ENCODE data around the gene PTPRO. TPM values are rescaled to one million over a fixed set of nuclear protein-coding genes. Genes with fewer than 3 reads are reported as not detected.

Gene PTPRO
- total RNA-seq = 0.21 and 0.23 TPM in 2 replicates

DNA sequence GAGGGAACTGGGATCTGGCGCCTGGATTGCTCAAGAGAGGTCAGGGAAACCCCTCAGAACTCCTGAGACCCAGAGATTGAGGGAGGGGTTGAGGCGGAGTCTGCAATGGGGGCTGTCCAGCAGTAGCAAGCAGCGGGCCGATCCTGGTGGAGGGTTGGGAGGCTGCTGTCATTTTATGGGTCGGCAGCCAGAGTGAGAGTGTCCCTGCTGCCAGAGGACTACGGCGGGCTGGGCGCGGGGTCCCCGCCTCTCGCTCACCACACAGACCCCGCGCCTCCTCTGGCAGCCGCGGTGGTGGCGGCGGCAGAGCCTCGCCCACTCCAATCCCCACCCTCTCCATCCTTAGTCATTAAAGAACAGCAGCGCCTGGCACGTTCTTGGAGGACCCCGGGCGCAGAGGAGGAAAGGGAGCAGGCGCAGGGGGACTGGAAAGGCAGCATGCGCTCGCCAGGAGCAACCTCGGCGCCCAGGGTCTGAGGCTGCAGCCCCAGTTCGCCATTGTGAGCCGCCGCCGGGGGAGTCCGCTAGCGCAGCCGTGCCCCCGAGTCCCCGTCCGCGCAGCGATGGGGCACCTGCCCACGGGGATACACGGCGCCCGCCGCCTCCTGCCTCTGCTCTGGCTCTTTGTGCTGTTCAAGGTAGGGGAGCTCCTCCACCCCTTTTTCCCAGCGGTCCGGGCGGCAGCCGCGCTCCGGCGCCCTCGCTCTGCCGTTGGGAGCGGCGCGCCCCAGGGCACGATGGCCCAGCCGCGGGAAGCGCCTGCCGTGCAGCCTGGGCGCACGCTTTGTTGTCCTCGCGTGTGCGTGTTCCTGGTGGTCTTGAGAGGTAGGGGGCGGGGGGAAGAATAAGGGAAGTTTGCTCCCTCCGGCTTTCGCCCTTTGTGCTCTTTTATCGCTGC, at the start of gene PTPRO:
TSS of gene PTPRO (plus strand) at position 345 of the 898 bp plus-strand sequence.

Other genes starting within 250 kb of the PTPRO start
- 0.09 and 0.28 TPM in 2 replicates for gene RERG, start 101.1 kb upstream of the PTPRO start, total RNA-seq